Vagina (tissue), 2 donors: ENCODE data around the gene PCDHGC5.

Experiments
- CTCF ChIP-seq, 3 experiments: fragments of 450-650 bp in 2 of 3; fragments of 200-600 bp in 1 of 3; sonication (generic) in 1 of 3; IDR thresholded peaks; one replicate each; pipeline ENCODE4 v1.5.1; 2017 to 2019; ENCODE audit warnings: antibody characterized with exemption in 3 of 3, mild to moderate bottlenecking in 2 of 3, moderate library complexity in 2 of 3
- POLR2A ChIP-seq, 2 donors: fragments of 450-650 bp; IDR thresholded peaks; one replicate each; pipeline ENCODE4 v1.6.1; 2017; ENCODE audit warnings: antibody characterized with exemption in 2 of 2, mild to moderate bottlenecking in 2 of 2, moderate library complexity in 2 of 2
- POLR2AphosphoS5 ChIP-seq, 2 donors: sonication (generic); formaldehyde crosslinking; IDR thresholded peaks; one replicate each; pipeline ENCODE4 v1.9.0; 2017; ENCODE audit warnings: antibody characterized with exemption in 2 of 2, mild to moderate bottlenecking in 2 of 2, low read depth in 1 of 2; ENCODE audit not compliant: insufficient read depth in 1 of 2

- TF ChIP-seq POLR2A (IDR thresholded peaks at IDR 0.05) (no peak), CTCF (IDR thresholded peaks at IDR 0.05) (no peak), POLR2AphosphoS5 (IDR thresholded peaks at IDR 0.05; ENCODE audit: insufficient read depth in 1 of 2, low read depth in 1 of 2) (no peak)
These were observed 14.8 kb downstream of the PCDHGC5 start for GRCh38 chr5:141503681-141504080.
